Upper lobe of right lung (tissue), 1 donor: ENCODE data around the gene APPBP2. TPM values are rescaled to one million over a fixed set of nuclear protein-coding genes. Genes with fewer than 3 reads are reported as not detected.

Experiments used
- ATAC-seq: fragments of 200-7000 bp; cut with Tn5 transposase; one replicate; pipeline ENCODE4 v1.9.1; 2020; ENCODE audit warnings: mild to moderate bottlenecking, moderate library complexity
- DNase-seq: peaks from one replicate; pipeline ENCODE4 v3.0.0-alpha.2; 2020
- H3K27ac ChIP-seq: fragments of 200-600 bp; one replicate; pipeline ENCODE4 v1.8.0; 2022
- H3K27me3 ChIP-seq: fragments of 200-600 bp; one replicate; pipeline ENCODE4 v1.8.0; 2022; ENCODE audit warnings: mild to moderate bottlenecking
- H3K36me3 ChIP-seq: fragments of 200-600 bp; one replicate; pipeline ENCODE4 v1.8.0; 2022
- H3K4me1 ChIP-seq: fragments of 200-600 bp; one replicate; pipeline ENCODE4 v1.8.0; 2022
- H3K4me3 ChIP-seq: fragments of 200-600 bp; one replicate; pipeline ENCODE4 v1.8.0; 2022; ENCODE audit warnings: mild to moderate bottlenecking
- H3K9me3 ChIP-seq: fragments of 200-600 bp; one replicate; pipeline ENCODE4 v1.8.0; 2022
- intact Hi-C: fragments of 100-400 bp; cut with DNase I; formaldehyde crosslinking; loops from one replicate; pipeline ENCODE4 v1.11.0; 2022
- total RNA-seq: library from RNA; stranded (reverse); fragmentation: NEBNext Ultra II Directional; extraction: Animal tissue kit (Norgen Biotek cat#: 25700); gene quantifications from one replicate; pipeline ENCODE4 v1.2.1, GENCODE V29; 2021
- TF ChIP-seq, protein P1 (sequence below): fragments of 200-600 bp; IDR thresholded peaks from one replicate; pipeline ENCODE4 v1.8.0; 2022; ENCODE audit warnings: antibody characterized with exemption
- donor health status: DM: no; HTN: yes; CAD: no; lungs with severe emphysema.

APPBP2 gene
- total RNA-seq, 1 donor from 2014 or later, result 43.6 TPM

DNA sequence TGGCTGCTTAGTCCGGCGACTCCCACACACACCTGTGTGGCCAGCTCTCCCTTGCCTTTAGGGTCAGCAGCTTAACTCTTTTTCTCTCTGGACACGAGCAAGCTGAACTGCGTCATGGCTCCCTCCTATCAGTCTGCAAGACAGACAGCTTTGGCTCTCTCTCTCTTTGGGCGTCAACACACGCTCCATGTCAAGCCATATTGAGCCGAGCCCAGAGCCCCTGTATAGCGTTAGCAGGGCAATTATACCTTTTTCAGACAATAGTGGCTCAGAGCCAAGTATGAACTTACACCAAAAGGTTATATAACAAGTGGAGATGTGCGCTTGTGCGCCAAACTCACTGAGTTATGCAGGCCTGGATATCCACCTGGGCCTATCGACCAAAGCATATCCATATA lies 34.8 kb upstream of the APPBP2 start:
- H3K4me3 ChIP-seq, result no peak overlapping the region
- intact Hi-C loops, result no loop called here

DNA sequence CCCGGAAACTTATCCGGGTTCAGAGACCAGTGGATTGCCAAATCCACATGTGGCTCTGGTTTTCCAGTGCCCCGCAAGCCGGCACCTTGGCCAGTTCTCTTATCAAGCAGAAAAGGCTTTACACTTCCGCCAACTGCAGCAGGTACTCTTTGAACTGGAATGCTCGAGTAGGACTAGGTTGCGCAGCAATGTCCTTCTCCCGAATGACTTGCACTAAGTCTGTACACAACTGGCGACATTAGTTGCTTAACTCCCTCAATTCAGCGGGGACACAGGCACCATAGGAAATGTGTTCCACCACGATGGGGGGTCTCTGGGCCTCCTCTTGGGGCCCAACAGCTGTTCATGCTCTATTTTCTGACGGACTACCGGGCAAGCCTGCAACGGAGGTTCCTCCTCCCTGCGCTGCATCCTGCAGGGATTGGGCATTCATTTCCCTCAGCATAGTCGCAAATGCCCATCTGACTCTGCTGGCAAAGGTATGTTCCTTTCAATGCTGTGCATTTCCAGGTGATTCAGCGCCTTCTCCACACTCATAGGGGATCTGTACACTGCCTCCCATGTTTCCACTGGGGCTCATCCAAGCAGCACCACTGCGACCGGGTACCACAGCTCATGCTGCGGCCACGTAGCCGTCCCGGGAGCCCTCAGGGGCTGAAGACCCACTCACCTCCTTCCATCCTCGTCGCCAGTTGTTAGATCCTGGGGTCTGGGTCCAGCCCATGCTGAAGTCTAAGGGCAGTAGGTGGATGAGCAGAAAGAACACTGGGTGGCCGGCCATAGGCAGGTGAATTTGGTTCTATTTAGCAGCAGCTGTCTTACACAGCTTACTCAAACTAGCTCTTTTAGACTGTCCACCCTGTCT lies 34.2 kb upstream of the APPBP2 start:
- TF ChIP-seq, protein P1, sequence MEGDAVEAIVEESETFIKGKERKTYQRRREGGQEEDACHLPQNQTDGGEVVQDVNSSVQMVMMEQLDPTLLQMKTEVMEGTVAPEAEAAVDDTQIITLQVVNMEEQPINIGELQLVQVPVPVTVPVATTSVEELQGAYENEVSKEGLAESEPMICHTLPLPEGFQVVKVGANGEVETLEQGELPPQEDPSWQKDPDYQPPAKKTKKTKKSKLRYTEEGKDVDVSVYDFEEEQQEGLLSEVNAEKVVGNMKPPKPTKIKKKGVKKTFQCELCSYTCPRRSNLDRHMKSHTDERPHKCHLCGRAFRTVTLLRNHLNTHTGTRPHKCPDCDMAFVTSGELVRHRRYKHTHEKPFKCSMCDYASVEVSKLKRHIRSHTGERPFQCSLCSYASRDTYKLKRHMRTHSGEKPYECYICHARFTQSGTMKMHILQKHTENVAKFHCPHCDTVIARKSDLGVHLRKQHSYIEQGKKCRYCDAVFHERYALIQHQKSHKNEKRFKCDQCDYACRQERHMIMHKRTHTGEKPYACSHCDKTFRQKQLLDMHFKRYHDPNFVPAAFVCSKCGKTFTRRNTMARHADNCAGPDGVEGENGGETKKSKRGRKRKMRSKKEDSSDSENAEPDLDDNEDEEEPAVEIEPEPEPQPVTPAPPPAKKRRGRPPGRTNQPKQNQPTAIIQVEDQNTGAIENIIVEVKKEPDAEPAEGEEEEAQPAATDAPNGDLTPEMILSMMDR, result no peak
- Histone ChIP-seq H3K4me1 (no peaks in the 10 kb centered on the region), H3K9me3 (no peaks in the 10 kb centered on the region), H3K27ac (peak overlapping the region; percentile 30), H3K4me3 (no peak overlapping the region), H3K27me3 (no peaks in the 10 kb centered on the region), H3K36me3 (no peaks in the 10 kb centered on the region)
- DNase-seq (peak; percentile 73), ATAC-seq (peak; percentile 86)
- intact Hi-C loops, result no loop called here

More for the DNA sequence above, 34.8 kb upstream of the APPBP2 start:
- H3K4me1 ChIP-seq, result no peaks in the 10 kb centered on the region
- H3K27ac ChIP-seq, result no peak overlapping the region
- no peaks in the 10 kb centered on the region for H3K9me3 ChIP-seq
- no peaks in the 10 kb centered on the region for H3K27me3 ChIP-seq
- TF ChIP-seq, protein P1, result no peak
- DNase-seq (no peak), ATAC-seq (no peak)
- no peaks in the 10 kb centered on the region for H3K36me3 ChIP-seq

DNA sequence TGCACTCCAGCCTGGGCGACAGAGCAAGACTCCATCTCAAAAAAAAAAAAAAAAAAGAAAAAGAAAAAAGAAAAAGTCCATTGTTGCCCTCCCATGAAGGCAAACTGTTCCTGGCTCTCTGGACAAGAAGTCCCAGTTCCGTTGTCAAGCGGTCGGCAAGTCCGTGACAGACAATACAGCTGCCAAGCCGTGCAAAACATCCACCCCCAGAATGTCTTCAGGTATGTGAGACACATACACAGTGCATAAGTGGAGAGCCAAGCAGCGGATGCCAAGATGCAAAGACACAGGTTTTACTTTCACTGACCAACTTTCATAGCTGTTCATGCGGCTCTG lies 33.6 kb upstream of the APPBP2 start:
- intact Hi-C loops, result no loop called here
- ATAC-seq, result no peak

DNA sequence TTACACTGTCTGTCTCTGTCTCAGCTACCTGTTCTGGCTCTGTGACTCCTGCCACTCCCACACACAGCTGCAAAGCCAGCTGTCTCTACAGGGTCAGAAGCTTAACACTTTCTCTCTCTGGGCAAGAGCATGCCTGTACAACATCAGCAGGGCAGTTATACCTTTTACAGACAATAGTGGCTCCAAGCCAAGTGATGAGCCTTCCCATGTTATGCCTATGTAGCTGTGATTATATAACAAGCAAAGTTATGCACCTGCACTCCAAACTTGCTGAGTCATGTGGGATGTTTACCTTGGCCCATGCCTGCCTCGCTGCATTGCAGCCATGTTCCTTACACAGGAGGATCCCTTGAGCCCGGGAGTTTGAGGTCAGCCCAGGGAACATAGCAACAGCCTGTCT lies 31.8 kb upstream of the APPBP2 start:
- H3K27ac ChIP-seq, result no peak overlapping the region
- no peaks in the 10 kb centered on the region for H3K27me3 ChIP-seq
- no peak for ATAC-seq
- no peak overlapping the region for H3K4me3 ChIP-seq
- no peak for DNase-seq
- H3K9me3 ChIP-seq, result no peaks in the 10 kb centered on the region
- no peaks in the 10 kb centered on the region for H3K4me1 ChIP-seq
- no peaks in the 10 kb centered on the region for H3K36me3 ChIP-seq
- intact Hi-C loops, result no loop called here
- TF ChIP-seq, protein P1, result no peak

More for the DNA sequence above, 33.6 kb upstream of the APPBP2 start:
- TF ChIP-seq, protein P1, result no peak
- Histone ChIP-seq H3K36me3 (no peaks in the 10 kb centered on the region), H3K27me3 (no peaks in the 10 kb centered on the region), H3K27ac (peak overlapping the region; percentile 30), H3K9me3 (no peaks in the 10 kb centered on the region), H3K4me1 (no peaks in the 10 kb centered on the region), H3K4me3 (no peak overlapping the region)
- DNase-seq, result no peak

DNA sequence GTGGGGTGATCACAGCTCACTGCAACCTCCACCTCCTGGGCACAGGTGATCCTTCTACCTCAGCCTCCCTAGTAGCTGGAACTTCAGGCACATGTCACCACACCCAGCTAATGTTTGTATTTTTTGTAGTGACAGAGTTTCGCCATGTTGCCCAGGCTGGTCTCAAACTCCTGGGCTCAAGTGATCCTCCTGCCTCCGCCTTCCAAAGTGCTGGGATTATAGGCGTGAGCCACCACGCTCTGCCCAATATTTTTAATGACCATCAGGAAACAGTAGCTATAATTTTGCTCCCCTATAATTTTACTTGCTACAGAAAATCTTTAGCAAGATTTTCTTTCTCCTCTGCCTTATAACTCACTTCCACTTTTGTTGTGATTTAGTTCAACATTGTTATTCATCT lies 29.7 kb upstream of the APPBP2 start:
- Histone ChIP-seq H3K27me3 (no peaks in the 10 kb centered on the region), H3K4me1 (no peaks in the 10 kb centered on the region), H3K36me3 (no peaks in the 10 kb centered on the region), H3K4me3 (no peak overlapping the region), H3K9me3 (no peaks in the 10 kb centered on the region), H3K27ac (no peak overlapping the region)
- DNase-seq (no peak), ATAC-seq (no peak)
- intact Hi-C loops, result no loop called here
- TF ChIP-seq, protein P1, result no peak
